ENCODE data around the gene SLC4A5.

- TF ChIP-seq, protein P1, sequence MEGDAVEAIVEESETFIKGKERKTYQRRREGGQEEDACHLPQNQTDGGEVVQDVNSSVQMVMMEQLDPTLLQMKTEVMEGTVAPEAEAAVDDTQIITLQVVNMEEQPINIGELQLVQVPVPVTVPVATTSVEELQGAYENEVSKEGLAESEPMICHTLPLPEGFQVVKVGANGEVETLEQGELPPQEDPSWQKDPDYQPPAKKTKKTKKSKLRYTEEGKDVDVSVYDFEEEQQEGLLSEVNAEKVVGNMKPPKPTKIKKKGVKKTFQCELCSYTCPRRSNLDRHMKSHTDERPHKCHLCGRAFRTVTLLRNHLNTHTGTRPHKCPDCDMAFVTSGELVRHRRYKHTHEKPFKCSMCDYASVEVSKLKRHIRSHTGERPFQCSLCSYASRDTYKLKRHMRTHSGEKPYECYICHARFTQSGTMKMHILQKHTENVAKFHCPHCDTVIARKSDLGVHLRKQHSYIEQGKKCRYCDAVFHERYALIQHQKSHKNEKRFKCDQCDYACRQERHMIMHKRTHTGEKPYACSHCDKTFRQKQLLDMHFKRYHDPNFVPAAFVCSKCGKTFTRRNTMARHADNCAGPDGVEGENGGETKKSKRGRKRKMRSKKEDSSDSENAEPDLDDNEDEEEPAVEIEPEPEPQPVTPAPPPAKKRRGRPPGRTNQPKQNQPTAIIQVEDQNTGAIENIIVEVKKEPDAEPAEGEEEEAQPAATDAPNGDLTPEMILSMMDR (IDR thresholded peaks at IDR 0.05): no peak
- TF ChIP-seq POLR2AphosphoS5 (IDR thresholded peaks at IDR 0.05): no peak
These were observed 114.4 kb downstream of the SLC4A5 start for GRCh38 chr2:74228772-74229171.
